ENCODE data around the gene PATJ.

DNA sequence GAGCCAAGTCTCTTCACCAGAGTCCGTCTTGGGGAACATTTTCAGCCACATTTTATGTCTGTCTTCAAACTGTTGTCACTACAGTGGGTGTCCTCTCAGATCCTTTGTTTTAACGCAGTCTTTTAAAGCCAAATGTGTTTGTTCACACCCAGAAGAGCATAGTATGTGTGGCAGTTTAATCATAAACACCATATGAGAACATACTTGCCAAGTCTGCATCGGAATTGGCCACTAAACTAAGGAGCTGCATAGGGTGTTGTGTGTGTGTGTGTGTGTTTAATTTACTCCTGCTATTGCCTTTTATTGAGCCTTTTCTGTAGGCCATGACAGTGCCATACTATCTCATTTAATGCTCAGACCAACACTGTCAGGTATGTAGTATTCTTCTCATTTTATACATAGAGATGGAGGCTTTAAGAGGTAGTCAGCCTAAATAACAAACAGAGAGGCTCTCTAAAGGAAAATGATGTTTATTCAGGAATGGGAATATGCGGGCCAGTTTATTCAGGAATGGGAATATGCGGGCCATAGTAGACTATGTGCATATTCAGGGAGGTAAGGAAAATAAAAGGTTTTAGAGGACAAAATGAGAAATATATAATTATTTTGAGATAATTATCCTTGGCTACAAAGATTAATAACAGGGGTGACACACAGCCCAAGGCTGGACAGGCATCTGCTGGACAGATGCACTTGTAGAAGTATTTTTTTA is 384.5 kb downstream of the PATJ start:
- TF ChIP-seq, protein P1, sequence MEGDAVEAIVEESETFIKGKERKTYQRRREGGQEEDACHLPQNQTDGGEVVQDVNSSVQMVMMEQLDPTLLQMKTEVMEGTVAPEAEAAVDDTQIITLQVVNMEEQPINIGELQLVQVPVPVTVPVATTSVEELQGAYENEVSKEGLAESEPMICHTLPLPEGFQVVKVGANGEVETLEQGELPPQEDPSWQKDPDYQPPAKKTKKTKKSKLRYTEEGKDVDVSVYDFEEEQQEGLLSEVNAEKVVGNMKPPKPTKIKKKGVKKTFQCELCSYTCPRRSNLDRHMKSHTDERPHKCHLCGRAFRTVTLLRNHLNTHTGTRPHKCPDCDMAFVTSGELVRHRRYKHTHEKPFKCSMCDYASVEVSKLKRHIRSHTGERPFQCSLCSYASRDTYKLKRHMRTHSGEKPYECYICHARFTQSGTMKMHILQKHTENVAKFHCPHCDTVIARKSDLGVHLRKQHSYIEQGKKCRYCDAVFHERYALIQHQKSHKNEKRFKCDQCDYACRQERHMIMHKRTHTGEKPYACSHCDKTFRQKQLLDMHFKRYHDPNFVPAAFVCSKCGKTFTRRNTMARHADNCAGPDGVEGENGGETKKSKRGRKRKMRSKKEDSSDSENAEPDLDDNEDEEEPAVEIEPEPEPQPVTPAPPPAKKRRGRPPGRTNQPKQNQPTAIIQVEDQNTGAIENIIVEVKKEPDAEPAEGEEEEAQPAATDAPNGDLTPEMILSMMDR (IDR thresholded peaks at IDR 0.05): no peak
- no peak for TF ChIP-seq POLR2A (IDR thresholded peaks at IDR 0.05)
